IMR-90 (cell line): ENCODE measurements around the gene POLR2E. TPM values are rescaled to one million over a fixed set of nuclear protein-coding genes. Genes with fewer than 3 reads are reported as not detected.
A peak's percentile ranks its signal among the peaks of the same experiment; 100 is the strongest.

ENCODE experiments used
- ATAC-seq: fragments of 200-7000 bp; cut with Tn5 transposase; 2 replicates; pipeline ENCODE4 v1.9.1; 2020; ENCODE audit warnings: low read depth, mild to moderate bottlenecking, moderate library complexity
- BruUV-seq: library from RNA; stranded (reverse); fragments of 400-500 nt; replicated peaks from 2 replicates; lab custom pipeline; 2021; lab: Mats Ljungman, UMichigan
- CTCF ChIA-PET: fragments of 300-600 bp; formaldehyde crosslinking; extraction: SDS; loops from one replicate; lab custom pipeline; 2021; ENCODE audit warnings: antibody characterized with exemption; lab: Yijun Ruan, JAX
- POLR2A ChIA-PET: fragments of 300-600 bp; sonication (Branson Sonifier 250); formaldehyde crosslinking; loops from one replicate; lab custom pipeline; 2022; ENCODE audit warnings: antibody characterized with exemption; ENCODE audit not compliant: unreplicated experiment; lab: Charles Lee
- DNase-seq: peaks from one replicate; pipeline ENCODE4 v3.0.0; 2013
- H2AFZ ChIP-seq: replicated peaks from 2 replicates; pipeline ENCODE3; 2013; ENCODE audit warnings: low read length, mild to moderate bottlenecking; ENCODE audit not compliant: poor library complexity
- H2AK5ac ChIP-seq: 2 replicates; pipeline ENCODE4 v1.6.1; 2013; ENCODE audit warnings: low read depth, low read length, inconsistent platforms
- H2AK9ac ChIP-seq: replicated peaks from 2 replicates; pipeline ENCODE3; 2013; ENCODE audit warnings: mild to moderate bottlenecking, low read depth, low read length, moderate library complexity; ENCODE audit not compliant: poor library complexity
- H2BK120ac ChIP-seq: 2 replicates; pipeline ENCODE4 v1.6.1; 2013; ENCODE audit warnings: low read depth, low read length, inconsistent platforms
- H2BK15ac ChIP-seq: 3 replicates; pipeline ENCODE4 v1.6.1; 2013; ENCODE audit warnings: low read depth, low read length, inconsistent platforms
- H2BK20ac ChIP-seq: 2 replicates; pipeline ENCODE4 v1.6.1; 2013; ENCODE audit warnings: low read depth, mild to moderate bottlenecking, inconsistent platforms, low read length, moderate library complexity
- H2BK5ac ChIP-seq: 2 replicates; pipeline ENCODE4 v1.6.1; 2013; ENCODE audit warnings: mild to moderate bottlenecking, low read depth, low read length, inconsistent platforms; ENCODE audit not compliant: poor library complexity, severe bottlenecking
- H3K14ac ChIP-seq: replicated peaks from 2 replicates; pipeline ENCODE4 v1.6.1; 2013; ENCODE audit warnings: low read depth, low read length, inconsistent platforms
- H3K18ac ChIP-seq: 2 replicates; pipeline ENCODE4 v1.6.1; 2013; ENCODE audit warnings: low read depth, low read length, control low read depth
- H3K23ac ChIP-seq: 2 replicates; pipeline ENCODE4 v1.6.1; 2013; ENCODE audit warnings: low read depth, low read length, inconsistent platforms
- H3K27ac ChIP-seq: 2 replicates; pipeline ENCODE4 v1.5.1; 2013; ENCODE audit warnings: mild to moderate bottlenecking, control low read depth, low read length; ENCODE audit not compliant: insufficient read depth
- H3K27me3 ChIP-seq: 2 replicates; pipeline ENCODE4 v1.6.1; 2013; ENCODE audit warnings: low read length; ENCODE audit not compliant: control insufficient read depth, insufficient read depth
- H3K36me3 ChIP-seq: 2 replicates; pipeline ENCODE4 v1.6.1; 2013; ENCODE audit warnings: low read length, mixed read lengths; ENCODE audit not compliant: control insufficient read depth, insufficient read depth
- H3K4ac ChIP-seq: 2 replicates; pipeline ENCODE4 v1.6.1; 2013; ENCODE audit warnings: low read depth, low read length, inconsistent platforms
- H3K4me1 ChIP-seq: 2 replicates; pipeline ENCODE4 v1.6.1; 2013; ENCODE audit warnings: low read length, mixed read lengths; ENCODE audit not compliant: control insufficient read depth, insufficient read depth
- H3K4me2 ChIP-seq: 2 replicates; pipeline ENCODE4 v1.6.1; 2013; ENCODE audit warnings: low read depth, mild to moderate bottlenecking, control low read depth, low read length, moderate library complexity
- H3K4me3 ChIP-seq: 2 replicates; pipeline ENCODE4 v1.5.1; 2013; ENCODE audit warnings: low read depth, mild to moderate bottlenecking, control low read depth, low read length, moderate library complexity; ENCODE audit not compliant: insufficient read depth
- H3K56ac ChIP-seq: 2 replicates; pipeline ENCODE4 v1.6.1; 2013; ENCODE audit warnings: low read length, inconsistent platforms; ENCODE audit not compliant: insufficient read depth; ENCODE audit errors: extremely low read depth
- H3K79me1 ChIP-seq, 2 experiments: 2 replicates each; pipeline ENCODE4 v1.6.1; 2013; ENCODE audit warnings: low read length in 2 of 2, inconsistent platforms in 1 of 2, low read depth in 1 of 2
- H3K9ac ChIP-seq: 2 replicates; pipeline ENCODE4 v1.6.1; 2013; ENCODE audit warnings: low read depth, low read length, control low read depth
- H3K9me1 ChIP-seq: 2 replicates; pipeline ENCODE4 v1.6.1; 2013; ENCODE audit warnings: low read length, inconsistent platforms; ENCODE audit not compliant: insufficient read depth
- H3K9me3 ChIP-seq: 2 replicates; pipeline ENCODE4 v1.6.1; 2013; ENCODE audit warnings: low read length; ENCODE audit not compliant: control insufficient read depth, insufficient read depth
- H4K20me1 ChIP-seq: 2 replicates; pipeline ENCODE4 v1.6.1; 2013; ENCODE audit warnings: low read length, inconsistent platforms; ENCODE audit not compliant: insufficient read depth
- H4K5ac ChIP-seq: 2 replicates; pipeline ENCODE4 v1.6.1; 2013; ENCODE audit warnings: mild to moderate bottlenecking, low read depth, low read length, control low read depth
- H4K8ac ChIP-seq, 2 experiments: 2 replicates each; pipeline ENCODE4 v1.6.1; 2013; ENCODE audit warnings: low read depth in 2 of 2, low read length in 2 of 2, control low read depth in 1 of 2, inconsistent platforms in 1 of 2
- H4K91ac ChIP-seq: 2 replicates; pipeline ENCODE4 v1.6.1; 2013; ENCODE audit warnings: low read depth, low read length, inconsistent platforms; ENCODE audit not compliant: insufficient read depth
- BHLHE40 ChIP-seq: fragments of 150-350 bp; IDR thresholded peaks from 2 replicates; pipeline ENCODE4 v1.6.1; 2016; ENCODE audit warnings: mild to moderate bottlenecking, low read depth, low read length
- CEBPB ChIP-seq: IDR thresholded peaks from 2 replicates; pipeline ENCODE4 v1.6.1; 2012; ENCODE audit warnings: low read depth, low read length, improper control_type of control experiment
- CHD1 ChIP-seq: IDR thresholded peaks from 2 replicates; pipeline ENCODE4 v1.6.1; 2012; ENCODE audit warnings: low read depth, low read length, improper control_type of control experiment
- FOS ChIP-seq: fragments of 150-350 bp; IDR thresholded peaks from 2 replicates; pipeline ENCODE4 v1.6.1; 2016; ENCODE audit warnings: low read depth, low read length
- MAFK ChIP-seq: IDR thresholded peaks from 2 replicates; pipeline ENCODE4 v1.6.1; 2012; ENCODE audit warnings: low read depth, low read length, improper control_type of control experiment
- MAZ ChIP-seq: IDR thresholded peaks from 2 replicates; pipeline ENCODE4 v1.6.1; 2012; ENCODE audit warnings: low read depth, mild to moderate bottlenecking, low read length, improper control_type of control experiment, moderate library complexity, borderline replicate concordance
- MXI1 ChIP-seq: IDR thresholded peaks from 2 replicates; pipeline ENCODE4 v1.6.1; 2012; ENCODE audit warnings: low read depth, mild to moderate bottlenecking, low read length, moderate library complexity, borderline replicate concordance
- NFE2L2 ChIP-seq: fragments of 150-350 bp; IDR thresholded peaks from 2 replicates; pipeline ENCODE4 v1.6.1; 2016; ENCODE audit warnings: low read depth, mild to moderate bottlenecking, low read length
- POLR2A ChIP-seq: IDR thresholded peaks from 2 replicates; pipeline ENCODE4 v1.6.1; 2012; ENCODE audit warnings: mild to moderate bottlenecking, low read depth, low read length
- RAD21 ChIP-seq: IDR thresholded peaks from 2 replicates; pipeline ENCODE4 v1.6.1; 2012; ENCODE audit warnings: low read length, improper control_type of control experiment
- RCOR1 ChIP-seq: IDR thresholded peaks from 2 replicates; pipeline ENCODE4 v1.6.1; 2012; ENCODE audit warnings: mild to moderate bottlenecking, low read length, improper control_type of control experiment; ENCODE audit not compliant: insufficient replicate concordance
- RFX5 ChIP-seq: IDR thresholded peaks from 2 replicates; pipeline ENCODE4 v1.8.0; 2012; ENCODE audit warnings: low read depth, mild to moderate bottlenecking, low read length, moderate library complexity
- SMC3 ChIP-seq: fragments of 150-350 bp; IDR thresholded peaks from 2 replicates; pipeline ENCODE4 v1.6.1; 2016; ENCODE audit warnings: low read depth, mild to moderate bottlenecking, antibody characterized with exemption, low read length, moderate library complexity
- WGBS, 2 experiments: methylation state at CpG; one replicate each; pipeline versions ENCODE4 v1.1.5 to v1.1.7; 2013; ENCODE audit warnings: missing lambda C conversion rate in 2 of 2; ENCODE audit not compliant: insufficient read length in 1 of 2; ENCODE audit errors: extremely low coverage in 2 of 2; 5-methylcytosine and 5-hydroxymethylcytosine counted together
- dilution Hi-C: fragments of 300-500 bp; cut with HindIII; formaldehyde crosslinking; loops from one replicate; pipeline ENCODE4 v1.14.3; 2018; ENCODE audit warnings: low sequenced_read_pairs; ENCODE audit not compliant: unreplicated experiment
- in situ Hi-C: fragments of 300-500 bp; cut with MboI; formaldehyde crosslinking; loops from 3 replicates; pipeline ENCODE4 v1.14.3; 2019; ENCODE audit warnings: low sequenced_read_pairs, inconsistent platforms, mixed read lengths
- intact Hi-C: fragments of 100-400 bp; cut with micrococcal nuclease; formaldehyde crosslinking; loops from 2 replicates; pipeline ENCODE4 v1.10.0; 2022
- polyA plus RNA-seq, 3 experiments: library from polyadenylated mRNA; depleted of rRNA; stranded (reverse); fragments of >200 nt; gene quantifications; 2 replicates each; pipeline ENCODE4 v1.2.3, GENCODE V29; 2012; ENCODE audit warnings: low replicate concordance in 1 of 3
- total RNA-seq: library from RNA; depleted of rRNA; stranded (reverse); fragments of >200 nt; gene quantifications from 2 replicates; pipeline ENCODE4 v1.2.3, GENCODE V29; 2012
- TF ChIP-seq, protein P1 (sequence below): fragments of 150-350 bp; IDR thresholded peaks from 2 replicates; pipeline ENCODE4 v1.6.1; 2016; ENCODE audit warnings: low read depth, mild to moderate bottlenecking, low read length, moderate library complexity, borderline replicate concordance
- TF ChIP-seq, protein P2 (sequence below): conservative IDR thresholded peaks from 2 replicates; pipeline ENCODE4 v1.5.1; 2012; ENCODE audit warnings: mild to moderate bottlenecking, low read depth, low read length, improper control_type of control experiment
- TF ChIP-seq, protein P3 (sequence below): fragments of 150-350 bp; IDR thresholded peaks from 2 replicates; pipeline ENCODE4 v1.6.1; 2017; ENCODE audit warnings: mild to moderate bottlenecking, antibody characterized with exemption, low read length, low read depth

Gene POLR2E
- total and polyA plus RNA-seq, 2 of the 4 experiments (the other 2 are of a cell fraction): 294 to 391 TPM

DNA sequence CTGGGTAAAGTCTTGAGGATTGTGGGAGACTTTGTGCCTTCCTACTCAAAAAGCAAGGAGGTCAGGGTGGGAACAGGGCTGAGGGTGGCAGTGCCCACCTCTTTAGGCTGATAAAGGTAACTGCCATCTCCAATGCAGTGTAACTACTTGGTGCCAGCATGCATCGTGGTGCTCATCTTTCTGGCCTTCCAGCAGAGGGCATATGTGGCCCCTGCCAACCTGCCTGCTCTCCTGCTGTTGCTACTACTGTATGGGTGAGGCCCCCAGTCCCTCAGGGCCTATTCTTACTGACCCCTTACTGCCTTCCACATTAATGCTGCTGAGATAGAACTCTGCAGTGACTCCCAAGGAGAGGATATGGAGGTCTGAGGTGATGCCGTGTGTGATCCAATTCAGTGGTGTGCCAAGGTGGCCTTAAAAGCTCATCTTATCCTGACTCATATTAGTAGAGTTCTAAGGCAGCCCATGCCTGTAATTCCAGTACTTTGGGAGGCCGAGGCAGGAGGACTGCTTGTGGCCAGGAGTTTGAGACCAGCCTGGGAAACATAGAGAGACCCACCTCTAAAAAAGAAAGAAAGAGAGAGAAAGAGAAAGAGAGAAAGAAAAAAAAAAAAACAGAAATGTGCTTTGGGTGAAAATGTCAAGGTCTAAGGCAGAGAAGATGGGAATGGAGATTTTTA is 37.9 kb downstream of the POLR2E start:
- Histone ChIP-seq H3K9me1 (no peaks in the 10 kb centered on the region), H2BK15ac (no peak overlapping the region), H3K18ac (no peak overlapping the region), H3K4me1 (no peaks in the 10 kb centered on the region), H4K20me1 (no peaks in the 10 kb centered on the region), H3K56ac (no peak overlapping the region), H3K4ac (no peak overlapping the region), H2AK9ac (no peak overlapping the region), H4K91ac (no peak overlapping the region), H3K9ac (no peak overlapping the region), H4K5ac (no peak overlapping the region), H3K27ac (no peak overlapping the region), H2AFZ (no peak overlapping the region), H3K23ac (no peak overlapping the region), H3K4me2 (no peak overlapping the region), H4K8ac (no peak overlapping the region), H2AK5ac (no peak overlapping the region), H2BK5ac (no peak overlapping the region), H3K79me1 (no peaks in the 10 kb centered on the region), H3K9me3 (peaks cover 36% of the 10 kb centered on the region), H3K36me3 (peaks cover 1% of the 10 kb centered on the region; the same call in 1 of the 2 replicates), H2BK20ac (no peak overlapping the region), H3K27me3 (no peaks in the 10 kb centered on the region), H3K4me3 (no peak overlapping the region), H3K14ac (no peak overlapping the region), H2BK120ac (no peak overlapping the region)
- WGBS, 2 experiments: 56% methylated on average over 1 of the region's 3 CpGs; no CpG with 5 or more reads in 1 of the 2 experiments
- dilution Hi-C loops (no loop called here), in situ Hi-C loops (no loop called here), intact Hi-C loops (no loop called here)
- ChIA-PET CTCF (no interaction called here), POLR2A (no interaction called here)
- TF ChIP-seq, protein P1, sequence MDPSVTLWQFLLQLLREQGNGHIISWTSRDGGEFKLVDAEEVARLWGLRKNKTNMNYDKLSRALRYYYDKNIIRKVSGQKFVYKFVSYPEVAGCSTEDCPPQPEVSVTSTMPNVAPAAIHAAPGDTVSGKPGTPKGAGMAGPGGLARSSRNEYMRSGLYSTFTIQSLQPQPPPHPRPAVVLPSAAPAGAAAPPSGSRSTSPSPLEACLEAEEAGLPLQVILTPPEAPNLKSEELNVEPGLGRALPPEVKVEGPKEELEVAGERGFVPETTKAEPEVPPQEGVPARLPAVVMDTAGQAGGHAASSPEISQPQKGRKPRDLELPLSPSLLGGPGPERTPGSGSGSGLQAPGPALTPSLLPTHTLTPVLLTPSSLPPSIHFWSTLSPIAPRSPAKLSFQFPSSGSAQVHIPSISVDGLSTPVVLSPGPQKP: no peak
- no peak for TF ChIP-seq RCOR1
- TF ChIP-seq, protein P2, sequence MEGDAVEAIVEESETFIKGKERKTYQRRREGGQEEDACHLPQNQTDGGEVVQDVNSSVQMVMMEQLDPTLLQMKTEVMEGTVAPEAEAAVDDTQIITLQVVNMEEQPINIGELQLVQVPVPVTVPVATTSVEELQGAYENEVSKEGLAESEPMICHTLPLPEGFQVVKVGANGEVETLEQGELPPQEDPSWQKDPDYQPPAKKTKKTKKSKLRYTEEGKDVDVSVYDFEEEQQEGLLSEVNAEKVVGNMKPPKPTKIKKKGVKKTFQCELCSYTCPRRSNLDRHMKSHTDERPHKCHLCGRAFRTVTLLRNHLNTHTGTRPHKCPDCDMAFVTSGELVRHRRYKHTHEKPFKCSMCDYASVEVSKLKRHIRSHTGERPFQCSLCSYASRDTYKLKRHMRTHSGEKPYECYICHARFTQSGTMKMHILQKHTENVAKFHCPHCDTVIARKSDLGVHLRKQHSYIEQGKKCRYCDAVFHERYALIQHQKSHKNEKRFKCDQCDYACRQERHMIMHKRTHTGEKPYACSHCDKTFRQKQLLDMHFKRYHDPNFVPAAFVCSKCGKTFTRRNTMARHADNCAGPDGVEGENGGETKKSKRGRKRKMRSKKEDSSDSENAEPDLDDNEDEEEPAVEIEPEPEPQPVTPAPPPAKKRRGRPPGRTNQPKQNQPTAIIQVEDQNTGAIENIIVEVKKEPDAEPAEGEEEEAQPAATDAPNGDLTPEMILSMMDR: no peak
- no peak for TF ChIP-seq MAZ
- TF ChIP-seq POLR2A: no peak
- TF ChIP-seq CEBPB: no peak
- TF ChIP-seq RAD21: no peak
- no peak for TF ChIP-seq MAFK
- no peak for TF ChIP-seq SMC3
- no peak for TF ChIP-seq MXI1
- no peak for TF ChIP-seq NFE2L2
- TF ChIP-seq FOS: no peak
- no peak for TF ChIP-seq BHLHE40
- TF ChIP-seq, protein P3, sequence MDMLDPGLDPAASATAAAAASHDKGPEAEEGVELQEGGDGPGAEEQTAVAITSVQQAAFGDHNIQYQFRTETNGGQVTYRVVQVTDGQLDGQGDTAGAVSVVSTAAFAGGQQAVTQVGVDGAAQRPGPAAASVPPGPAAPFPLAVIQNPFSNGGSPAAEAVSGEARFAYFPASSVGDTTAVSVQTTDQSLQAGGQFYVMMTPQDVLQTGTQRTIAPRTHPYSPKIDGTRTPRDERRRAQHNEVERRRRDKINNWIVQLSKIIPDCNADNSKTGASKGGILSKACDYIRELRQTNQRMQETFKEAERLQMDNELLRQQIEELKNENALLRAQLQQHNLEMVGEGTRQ: no peak
- no peak for TF ChIP-seq RFX5
- no peak for TF ChIP-seq CHD1
- DNase-seq (peak; percentile 67), ATAC-seq (no peak)
- BruUV-seq: no TSS peak
